ENCODE measurements around the gene NECAB3. TPM values are rescaled to one million over a fixed set of nuclear protein-coding genes. Genes with fewer than 3 reads are reported as not detected.

NECAB3 gene
- total RNA-seq, 4 donors from 2014 or later, result 5.6 to 44.3 (median 20.4) TPM

GRCh38 chr20:33658510-33658909 lies 15.7 kb downstream of the NECAB3 start:
- peaks cover 0 to 10% of the 10 kb centered on the region in 2 donors for H3K4me1 ChIP-seq
- no peaks in the 10 kb centered on the region for H3K27me3 ChIP-seq
- H3K4me3 ChIP-seq, result no peak overlapping the region
- DNase-seq, result no peak
- H3K9me3 ChIP-seq, result no peaks in the 10 kb centered on the region
- TF ChIP-seq CTCF (IDR thresholded peaks at IDR 0.05) (no peak), POLR2A (IDR thresholded peaks at IDR 0.05) (no peak)
- intact Hi-C loops (cut with DNase I; ENCODE audit: low total_unique reads), result no loop called here
- no peak overlapping the region for H3K27ac ChIP-seq
- H3K36me3 ChIP-seq, result no peaks in the 10 kb centered on the region

- Histone ChIP-seq H3K27ac (no peak overlapping the region), H3K4me1 (peaks cover 0 to 6% of the 10 kb centered on the region in 2 donors), H3K9me3 (no peaks in the 10 kb centered on the region), H3K27me3 (no peaks in the 10 kb centered on the region), H3K4me3 (no peak overlapping the region), H3K36me3 (no peaks in the 10 kb centered on the region)
- TF ChIP-seq POLR2A (IDR thresholded peaks at IDR 0.05) (no peak), CTCF (IDR thresholded peaks at IDR 0.05) (no peak)
- no peak for DNase-seq
- intact Hi-C loops (cut with DNase I; ENCODE audit: low total_unique reads), result no loop called here
Observed at GRCh38 chr20:33657704-33658095, 16.5 kb downstream of the NECAB3 start.

GRCh38 chr20:33656783-33657703 lies 17.2 kb downstream of the NECAB3 start:
- peaks cover 0 to 4% of the 10 kb centered on the region in 2 donors for H3K4me1 ChIP-seq
- no peak overlapping the region for H3K27ac ChIP-seq
- no peaks in the 10 kb centered on the region for H3K36me3 ChIP-seq
- DNase-seq, result no peak
- no peaks in the 10 kb centered on the region for H3K27me3 ChIP-seq
- intact Hi-C loops (cut with DNase I; ENCODE audit: low total_unique reads), result no loop called here
- no peak for TF ChIP-seq CTCF (IDR thresholded peaks at IDR 0.05)
- TF ChIP-seq POLR2A (IDR thresholded peaks at IDR 0.05), result no peak
- H3K4me3 ChIP-seq, result no peak overlapping the region
- no peaks in the 10 kb centered on the region for H3K9me3 ChIP-seq

GRCh38 chr20:33656010-33656782 lies 18.0 kb downstream of the NECAB3 start:
- Histone ChIP-seq H3K27ac (no peak overlapping the region), H3K9me3 (no peaks in the 10 kb centered on the region), H3K27me3 (no peaks in the 10 kb centered on the region), H3K4me3 (no peak overlapping the region), H3K36me3 (no peaks in the 10 kb centered on the region), H3K4me1 (peaks cover 0 to 4% of the 10 kb centered on the region in 2 donors)
- DNase-seq, result peak in 1 of 2 donors; percentile 18
- intact Hi-C loops (cut with DNase I; ENCODE audit: low total_unique reads), result no loop called here
- no peak for TF ChIP-seq CTCF (IDR thresholded peaks at IDR 0.05)
- TF ChIP-seq POLR2A (IDR thresholded peaks at IDR 0.05), result no peak

GRCh38 chr20:33655164-33655563 lies 19.1 kb downstream of the NECAB3 start:
- Histone ChIP-seq H3K27ac (no peak overlapping the region), H3K4me3 (no peak overlapping the region), H3K4me1 (peaks cover 0 to 4% of the 10 kb centered on the region in 2 donors), H3K27me3 (no peaks in the 10 kb centered on the region), H3K9me3 (no peaks in the 10 kb centered on the region), H3K36me3 (no peaks in the 10 kb centered on the region)
- intact Hi-C loops (cut with DNase I; ENCODE audit: low total_unique reads), result no loop called here
- no peak for DNase-seq
- TF ChIP-seq POLR2A (IDR thresholded peaks at IDR 0.05) (no peak), CTCF (IDR thresholded peaks at IDR 0.05) (no peak)

Data from uterus (tissue), 4 donors.